Umbilical cord (tissue), 2 donors: Measurements from ENCODE around the gene ATAD3C. TPM values are rescaled to one million over a fixed set of nuclear protein-coding genes. Genes with fewer than 3 reads are reported as not detected.
"Not testable (repeated sequence)": the region's sequence is repeated elsewhere in the genome, so short reads cannot be mapped to it uniquely, and the experiment has no call there.

ENCODE experiments used
- DNase-seq: peaks from one replicate; pipeline ENCODE4 v3.0.0-alpha.2; 2015; ENCODE audit warnings: low spot score
- total RNA-seq: library from RNA; depleted of rRNA; stranded (reverse); fragments of >200 nt; gene quantifications from one replicate; pipeline ENCODE4 v1.2.3, GENCODE V29; 2014; ENCODE audit warnings: low replicate concordance; ENCODE audit not compliant: insufficient read depth

Gene ATAD3C
- total RNA-seq, 1 donor from 2014 or later, result 1.2 TPM

- no peak for DNase-seq
Measured at GRCh38 chr1:1418464-1419362, 30.8 kb upstream of the ATAD3C start.

- no peak for DNase-seq
Measured at GRCh38 chr1:1419363-1419812, 30.1 kb upstream of the ATAD3C start.

GRCh38 chr1:1419813-1420653, 29.5 kb upstream of the ATAD3C start:
- no peak for DNase-seq

- no peak for DNase-seq
Measured at GRCh38 chr1:1420654-1421141, 28.8 kb upstream of the ATAD3C start.

- peak; percentile 42 for DNase-seq
Measured at GRCh38 chr1:1421147-1421906, 28.2 kb upstream of the ATAD3C start, which contains the start of gene ANKRD65. Gene ANKRD65, minus strand, starts transcription at chr1:1421276. Its CDS starts 271 bp downstream, at chr1:1421005.

GRCh38 chr1:1421907-1422464, 27.5 kb upstream of the ATAD3C start:
- DNase-seq, result no peak

GRCh38 chr1:1422465-1423244, 26.8 kb upstream of the ATAD3C start:
- DNase-seq, result peak; percentile 45

- DNase-seq, result no peak
Measured at GRCh38 chr1:1423245-1423597, 26.3 kb upstream of the ATAD3C start.

- no peak for DNase-seq
Measured at GRCh38 chr1:1424707-1425106, 24.8 kb upstream of the ATAD3C start.

GRCh38 chr1:1425426-1425752, 24.1 kb upstream of the ATAD3C start:
- DNase-seq, result no peak

GRCh38 chr1:1425753-1426495, 23.6 kb upstream of the ATAD3C start:
- DNase-seq, result no peak

GRCh38 chr1:1426496-1427105, 22.9 kb upstream of the ATAD3C start:
- no peak for DNase-seq

GRCh38 chr1:1427106-1427819, 22.2 kb upstream of the ATAD3C start:
- DNase-seq, result peak; percentile 80

GRCh38 chr1:1427820-1428148, 21.7 kb upstream of the ATAD3C start:
- no peak for DNase-seq

GRCh38 chr1:1428174-1428573, 21.3 kb upstream of the ATAD3C start:
- DNase-seq, result no peak

GRCh38 chr1:1428967-1429366, 20.5 kb upstream of the ATAD3C start:
- not testable (repeated sequence) for DNase-seq

GRCh38 chr1:1429671-1430073, 19.8 kb upstream of the ATAD3C start:
- DNase-seq, result no peak

- DNase-seq, result peak; percentile 79
Measured at GRCh38 chr1:1430114-1430982, 19.1 kb upstream of the ATAD3C start.
